ENCODE results near the gene MX1.

DNA sequence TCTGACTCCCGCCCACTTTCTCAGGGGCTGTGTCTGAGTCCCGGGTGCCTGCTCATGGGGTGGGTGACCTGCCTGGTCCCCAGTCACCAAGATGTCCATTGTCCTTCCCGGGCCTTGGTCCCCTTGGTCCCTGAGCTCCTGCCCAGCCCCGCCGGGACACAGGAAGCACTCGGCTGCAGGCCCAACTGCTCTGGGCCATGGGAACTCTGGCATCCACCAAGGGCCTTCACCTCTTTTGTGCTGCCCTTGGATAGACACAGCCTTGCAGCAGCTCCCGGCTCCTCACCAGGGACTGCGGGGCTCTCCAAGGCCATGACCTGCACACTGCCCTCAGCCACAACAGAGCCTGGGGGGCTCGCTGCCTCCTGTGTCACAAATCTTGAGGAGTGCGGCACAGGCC, 22.1 kb upstream of the MX1 start:
- TF ChIP-seq ZNF565 (CRISPR knock-in tag; conservative IDR thresholded peaks at IDR 0.05; ENCODE audit: low read depth) (no peak), SNAI2 (CRISPR knock-in tag; IDR thresholded peaks at IDR 0.05) (no peak), TCF4 (CRISPR knock-in tag; IDR thresholded peaks at IDR 0.05; ENCODE audit: borderline replicate concordance) (no peak)
- TF ChIP-seq, protein P1, sequence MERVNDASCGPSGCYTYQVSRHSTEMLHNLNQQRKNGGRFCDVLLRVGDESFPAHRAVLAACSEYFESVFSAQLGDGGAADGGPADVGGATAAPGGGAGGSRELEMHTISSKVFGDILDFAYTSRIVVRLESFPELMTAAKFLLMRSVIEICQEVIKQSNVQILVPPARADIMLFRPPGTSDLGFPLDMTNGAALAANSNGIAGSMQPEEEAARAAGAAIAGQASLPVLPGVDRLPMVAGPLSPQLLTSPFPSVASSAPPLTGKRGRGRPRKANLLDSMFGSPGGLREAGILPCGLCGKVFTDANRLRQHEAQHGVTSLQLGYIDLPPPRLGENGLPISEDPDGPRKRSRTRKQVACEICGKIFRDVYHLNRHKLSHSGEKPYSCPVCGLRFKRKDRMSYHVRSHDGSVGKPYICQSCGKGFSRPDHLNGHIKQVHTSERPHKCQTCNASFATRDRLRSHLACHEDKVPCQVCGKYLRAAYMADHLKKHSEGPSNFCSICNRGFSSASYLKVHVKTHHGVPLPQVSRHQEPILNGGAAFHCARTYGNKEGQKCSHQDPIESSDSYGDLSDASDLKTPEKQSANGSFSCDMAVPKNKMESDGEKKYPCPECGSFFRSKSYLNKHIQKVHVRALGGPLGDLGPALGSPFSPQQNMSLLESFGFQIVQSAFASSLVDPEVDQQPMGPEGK (CRISPR knock-in tag; IDR thresholded peaks at IDR 0.05; ENCODE audit: borderline replicate concordance), result no peak
- TF ChIP-seq, protein P2, sequence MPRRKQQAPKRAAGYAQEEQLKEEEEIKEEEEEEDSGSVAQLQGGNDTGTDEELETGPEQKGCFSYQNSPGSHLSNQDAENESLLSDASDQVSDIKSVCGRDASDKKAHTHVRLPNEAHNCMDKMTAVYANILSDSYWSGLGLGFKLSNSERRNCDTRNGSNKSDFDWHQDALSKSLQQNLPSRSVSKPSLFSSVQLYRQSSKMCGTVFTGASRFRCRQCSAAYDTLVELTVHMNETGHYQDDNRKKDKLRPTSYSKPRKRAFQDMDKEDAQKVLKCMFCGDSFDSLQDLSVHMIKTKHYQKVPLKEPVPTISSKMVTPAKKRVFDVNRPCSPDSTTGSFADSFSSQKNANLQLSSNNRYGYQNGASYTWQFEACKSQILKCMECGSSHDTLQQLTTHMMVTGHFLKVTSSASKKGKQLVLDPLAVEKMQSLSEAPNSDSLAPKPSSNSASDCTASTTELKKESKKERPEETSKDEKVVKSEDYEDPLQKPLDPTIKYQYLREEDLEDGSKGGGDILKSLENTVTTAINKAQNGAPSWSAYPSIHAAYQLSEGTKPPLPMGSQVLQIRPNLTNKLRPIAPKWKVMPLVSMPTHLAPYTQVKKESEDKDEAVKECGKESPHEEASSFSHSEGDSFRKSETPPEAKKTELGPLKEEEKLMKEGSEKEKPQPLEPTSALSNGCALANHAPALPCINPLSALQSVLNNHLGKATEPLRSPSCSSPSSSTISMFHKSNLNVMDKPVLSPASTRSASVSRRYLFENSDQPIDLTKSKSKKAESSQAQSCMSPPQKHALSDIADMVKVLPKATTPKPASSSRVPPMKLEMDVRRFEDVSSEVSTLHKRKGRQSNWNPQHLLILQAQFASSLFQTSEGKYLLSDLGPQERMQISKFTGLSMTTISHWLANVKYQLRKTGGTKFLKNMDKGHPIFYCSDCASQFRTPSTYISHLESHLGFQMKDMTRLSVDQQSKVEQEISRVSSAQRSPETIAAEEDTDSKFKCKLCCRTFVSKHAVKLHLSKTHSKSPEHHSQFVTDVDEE (CRISPR knock-in tag; IDR thresholded peaks at IDR 0.05), result no peak

Measured in SK-N-SH treated with all-trans-retinoic acid at 6 μM for 48 hours (cell line).